ENCODE measurements around the gene JAK1. TPM values are rescaled to one million over a fixed set of nuclear protein-coding genes. Genes with fewer than 3 reads are reported as not detected.
A peak's percentile ranks its signal among the peaks of the same experiment; 100 is the strongest.

The JAK1 gene
- total and polyA plus RNA-seq, 2 donors (not counting 3 experiments of a cell fraction or from before 2014, with no cell fraction given): 68.8 to 177 TPM

DNA sequence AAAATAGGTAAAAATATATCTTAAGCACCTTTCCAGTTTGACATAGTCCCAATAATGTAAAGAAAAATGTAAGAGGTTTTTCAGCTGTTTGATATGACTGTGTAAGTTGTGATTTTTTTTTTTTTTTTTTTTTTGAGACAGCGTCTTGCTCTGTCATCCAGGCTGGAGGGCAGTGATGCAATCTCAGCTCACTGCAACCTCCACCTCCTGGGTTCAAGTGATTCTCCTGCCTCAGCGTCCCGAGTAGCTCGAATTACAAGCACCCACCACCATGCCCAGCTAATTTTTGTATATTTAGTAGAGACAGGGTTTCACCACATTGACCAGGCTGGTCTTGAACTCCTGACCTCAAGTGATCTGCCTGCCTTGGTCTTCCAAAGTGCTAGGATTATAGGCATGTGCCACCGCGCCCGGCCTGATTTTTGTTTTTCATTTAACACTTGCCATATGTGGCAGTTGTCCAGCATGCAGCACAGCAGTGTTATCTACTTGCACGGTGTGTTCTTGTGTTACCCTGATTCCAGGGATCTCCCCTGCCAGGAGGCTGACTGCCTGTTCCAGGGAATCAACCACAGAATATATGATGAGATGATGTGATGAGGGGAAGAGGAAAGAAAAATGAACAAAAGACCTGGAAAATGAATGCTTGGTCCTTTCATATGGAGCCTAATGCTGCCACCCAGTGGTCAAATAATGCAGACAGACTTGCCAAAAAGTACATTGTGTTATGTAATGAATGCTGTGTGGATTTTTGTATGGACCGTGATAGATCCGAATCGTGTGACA lies 142.5 kb downstream of the JAK1 start:
- intact Hi-C loops (cut with micrococcal nuclease): loop anchor here (1.0 to 10.0 kb wide), 7 partner anchors 80 to 555 kb away; partner anchors contain the start of gene CACHD1
- FAIRE-seq (peak; percentile 89), DNase-seq (ENCODE audit: low read depth, low spot score) (peak; percentile 81)
- Histone ChIP-seq H2AFZ (ENCODE audit: low read depth, low read length) (no peak overlapping the region), H3K27ac (ENCODE audit: insufficient read depth, low read depth, low read length) (no peak overlapping the region), H3K36me3 (ENCODE audit: control insufficient read depth in 2 of 2, extremely low read depth in 1 of 2, insufficient read depth in 2 of 2, low read length in 2 of 2) (no peaks in the 10 kb centered on the region), H3K4me3 (replicated peaks in 1 of 3; ENCODE audit: insufficient read depth in 1 of 3, low read depth in 1 of 3, low read length in 3 of 3) (no peak overlapping the region), H3K4me2 (ENCODE audit: insufficient read depth, low read length) (no peak overlapping the region), H3K9ac (replicated peaks; ENCODE audit: extremely low read depth, insufficient read depth, low read length) (no peak overlapping the region), H3K79me2 (ENCODE audit: control insufficient read depth, insufficient read depth, low read length) (no peaks in the 10 kb centered on the region), H4K20me1 (replicated peaks; ENCODE audit: control insufficient read depth, extremely low read depth, insufficient read depth, low read length) (no peaks in the 10 kb centered on the region), H3K4me1 (ENCODE audit: control insufficient read depth, extremely low read depth, insufficient read depth, low read length) (peaks cover 2% of the 10 kb centered on the region), H3K9me1 (replicated peaks; ENCODE audit: control insufficient read depth, extremely low read depth, insufficient read depth, low read length) (no peaks in the 10 kb centered on the region), H3K9me3 (replicated peaks; ENCODE audit: control insufficient read depth, insufficient read depth, low read length) (no peaks in the 10 kb centered on the region), H3K27me3 (ENCODE audit: control insufficient read depth in 2 of 2, insufficient read depth in 2 of 2, low read length in 2 of 2) (no peaks in the 10 kb centered on the region)
- TF ChIP-seq GATA2 (IDR thresholded peaks at IDR 0.05; ENCODE audit: insufficient read depth, insufficient read length, low read depth, low read length) (no peak), CTCF (IDR thresholded peaks at IDR 0.05; ENCODE audit: extremely low read depth in 1 of 2, insufficient read depth in 1 of 2, low read depth in 1 of 2, low read length in 2 of 2) (peak; percentile 61 to 69)
- no TSS peak for BruUV-seq (replicated peaks)
- dilution Hi-C loops (cut with MboI; ENCODE audit: extremely low pct_ligation_motif_present, low sequenced_read_pairs): no loop called here
- ChIA-PET POLR2A (no interaction called here), CTCF (interaction anchor here (0.6 to 5.4 kb wide), 39 partner anchors 9 to 577 kb away, joined by 3 to 61 read pairs (median 4); partner anchors contain the start of gene JAK1)

DNA sequence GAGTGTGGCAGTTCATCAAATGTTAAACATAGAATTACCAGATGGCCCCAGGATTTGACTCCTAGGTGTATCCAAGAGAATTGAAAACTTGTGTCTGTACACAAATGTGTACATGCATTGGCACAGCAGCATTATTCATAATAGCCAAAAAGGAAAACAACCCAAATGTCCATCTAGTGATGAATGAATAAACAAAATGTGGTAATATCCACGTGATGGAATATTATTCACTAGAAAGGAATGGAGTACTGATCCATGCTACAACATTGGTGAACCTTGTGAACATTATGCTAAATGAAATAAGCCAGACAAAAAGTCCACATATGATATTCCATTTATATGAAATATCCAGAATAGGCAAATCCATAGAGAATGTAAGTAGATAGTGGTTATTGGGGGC lies 143.7 kb downstream of the JAK1 start:
- Histone ChIP-seq H3K9ac (replicated peaks; ENCODE audit: extremely low read depth, insufficient read depth, low read length) (no peak overlapping the region), H3K27me3 (ENCODE audit: control insufficient read depth in 2 of 2, insufficient read depth in 2 of 2, low read length in 2 of 2) (no peaks in the 10 kb centered on the region), H3K4me3 (replicated peaks in 1 of 3; ENCODE audit: insufficient read depth in 1 of 3, low read depth in 1 of 3, low read length in 3 of 3) (no peak overlapping the region), H3K36me3 (ENCODE audit: control insufficient read depth in 2 of 2, extremely low read depth in 1 of 2, insufficient read depth in 2 of 2, low read length in 2 of 2) (no peaks in the 10 kb centered on the region), H3K9me3 (replicated peaks; ENCODE audit: control insufficient read depth, insufficient read depth, low read length) (no peaks in the 10 kb centered on the region), H3K4me1 (ENCODE audit: control insufficient read depth, extremely low read depth, insufficient read depth, low read length) (no peaks in the 10 kb centered on the region), H3K79me2 (ENCODE audit: control insufficient read depth, insufficient read depth, low read length) (no peaks in the 10 kb centered on the region), H3K4me2 (ENCODE audit: insufficient read depth, low read length) (no peak overlapping the region), H3K9me1 (replicated peaks; ENCODE audit: control insufficient read depth, extremely low read depth, insufficient read depth, low read length) (no peaks in the 10 kb centered on the region), H4K20me1 (replicated peaks; ENCODE audit: control insufficient read depth, extremely low read depth, insufficient read depth, low read length) (no peaks in the 10 kb centered on the region), H2AFZ (ENCODE audit: low read depth, low read length) (no peak overlapping the region), H3K27ac (ENCODE audit: insufficient read depth, low read depth, low read length) (no peak overlapping the region)
- POLR2A ChIA-PET: no interaction called here
- dilution Hi-C loops (cut with MboI; ENCODE audit: extremely low pct_ligation_motif_present, low sequenced_read_pairs): no loop called here
- no peak for TF ChIP-seq POLR2A (IDR thresholded peaks at IDR 0.05; ENCODE audit: low read depth, low read length)
- no peak for TF ChIP-seq FOS (IDR thresholded peaks at IDR 0.05; ENCODE audit: borderline replicate concordance, insufficient read depth, low read length)
- no peak for TF ChIP-seq MYC (IDR thresholded peaks at IDR 0.05; ENCODE audit: low read depth, low read length)
- TF ChIP-seq JUN (IDR thresholded peaks at IDR 0.05; ENCODE audit: borderline replicate concordance, insufficient read depth, insufficient read length, low read depth): no peak
- no peak for TF ChIP-seq CTCF (IDR thresholded peaks at IDR 0.05; ENCODE audit: extremely low read depth in 1 of 2, insufficient read depth in 1 of 2, low read depth in 1 of 2, low read length in 2 of 2)
- TF ChIP-seq MAX (IDR thresholded peaks at IDR 0.05; ENCODE audit: insufficient read depth, insufficient read length): no peak
- TF ChIP-seq EZH2 (IDR thresholded peaks at IDR 0.05; ENCODE audit: borderline replicate concordance, low read depth, low read length, severe bottlenecking): no peak
- TF ChIP-seq POLR2AphosphoS5 (IDR thresholded peaks at IDR 0.05; ENCODE audit: insufficient read depth, low read depth, low read length): no peak
- no TSS peak for BruUV-seq (replicated peaks)
- CTCF ChIA-PET: interaction anchor here (1.1 to 5.4 kb wide), 12 partner anchors 17 to 554 kb away, joined by 3 to 61 read pairs (median 7); no protein-coding TSS in a partner anchor
- intact Hi-C loops (cut with micrococcal nuclease): loop anchor here (10.0 kb wide), 1 partner anchor 438 kb away; no protein-coding TSS in a partner anchor
- FAIRE-seq: peak; percentile 4
- no peak for DNase-seq (ENCODE audit: low read depth, low spot score)

Measured in endothelial cell of umbilical vein (primary cell).